OCI-LY1 (cell line): Measurements from ENCODE around the gene NKTR.
A peak's percentile ranks its signal among the peaks of the same experiment; 100 is the strongest.

Experiments used
- H2AFZ ChIP-seq: fragments of 200-600 bp; sonication (generic), shearing (Covaris generic); 2 replicates; pipeline ENCODE4 v1.6.0; 2014; ENCODE audit warnings: antibody characterized with exemption, mild to moderate bottlenecking, low read length
- H3F3A ChIP-seq: fragments of 200-600 bp; sonication (generic), shearing (Covaris generic); 2 replicates; pipeline ENCODE4 v1.6.0; 2014; ENCODE audit warnings: mild to moderate bottlenecking, antibody characterized with exemption, low read length, moderate library complexity; ENCODE audit not compliant: insufficient read depth
- H3K27ac ChIP-seq: fragments of 200-600 bp; sonication (generic); 2 replicates; pipeline ENCODE4 v1.5.1; 2014; ENCODE audit warnings: low read length, mixed run types, mild to moderate bottlenecking, low read depth; ENCODE audit not compliant: poor library complexity, severe bottlenecking
- H3K27me3 ChIP-seq: fragments of 200-600 bp; sonication (generic); 2 replicates; pipeline ENCODE4 v1.6.0; 2014; ENCODE audit warnings: antibody characterized with exemption, mild to moderate bottlenecking, low read length, moderate library complexity; ENCODE audit not compliant: insufficient read depth
- H3K36me3 ChIP-seq: fragments of 200-600 bp; sonication (generic); 2 replicates; pipeline ENCODE4 v1.6.1; 2014; ENCODE audit warnings: mild to moderate bottlenecking, antibody characterized with exemption, low read length, moderate library complexity, mixed read lengths; ENCODE audit not compliant: insufficient read depth
- H3K4me1 ChIP-seq: fragments of 200-600 bp; sonication (generic); 2 replicates; pipeline ENCODE4 v1.5.1; 2014; ENCODE audit warnings: mild to moderate bottlenecking, low read length, moderate library complexity; ENCODE audit not compliant: insufficient read depth, severe bottlenecking
- H3K4me2 ChIP-seq: fragments of 200-600 bp; sonication (generic), shearing (Covaris generic); 2 replicates; pipeline ENCODE4 v1.6.1; 2014; ENCODE audit warnings: low read length
- H3K4me3 ChIP-seq: fragments of 200-600 bp; sonication (generic); 2 replicates; pipeline ENCODE4 v1.5.1; 2014; ENCODE audit warnings: low read length, low read depth, mild to moderate bottlenecking, mixed read lengths; ENCODE audit not compliant: poor library complexity, severe bottlenecking
- H3K79me2 ChIP-seq: fragments of 200-600 bp; shearing (Covaris generic); 2 replicates; pipeline ENCODE4 v1.6.1; 2016; ENCODE audit warnings: mixed run types, low read length, mixed read lengths; ENCODE audit not compliant: insufficient read depth
- H3K9ac ChIP-seq: fragments of 200-600 bp; sonication (generic), shearing (Covaris generic); 2 replicates; pipeline ENCODE4 v1.6.1; 2014; ENCODE audit warnings: mild to moderate bottlenecking, low read length, mixed read lengths
- H3K9me2 ChIP-seq: fragments of 200-600 bp; sonication (generic), shearing (Covaris generic); 2 replicates; pipeline ENCODE4 v1.6.1; 2014; ENCODE audit warnings: low read depth, mild to moderate bottlenecking, low read length, mixed read lengths
- H3K9me3 ChIP-seq: fragments of 200-600 bp; shearing (Covaris generic); 2 replicates; pipeline ENCODE4 v1.6.1; 2014; ENCODE audit warnings: low read length, mixed read lengths
- H4K20me1 ChIP-seq: fragments of 200-600 bp; sonication (generic), shearing (Covaris generic); 2 replicates; pipeline ENCODE4 v1.6.0; 2016; ENCODE audit warnings: mild to moderate bottlenecking, low read length; ENCODE audit not compliant: insufficient read depth
- EZH2 ChIP-seq: fragments of 200-600 bp; sonication (generic), shearing (Covaris generic); IDR thresholded peaks from 2 replicates; pipeline ENCODE4 v1.8.0; 2017; ENCODE audit warnings: borderline replicate concordance, mixed run types, mild to moderate bottlenecking, antibody characterized with exemption, low read length, moderate library complexity, mixed read lengths
- TF ChIP-seq, protein P1 (sequence below): fragments of 200-600 bp; sonication (generic), shearing (Covaris generic); IDR thresholded peaks from 2 replicates; pipeline ENCODE4 v1.5.1; 2017; ENCODE audit warnings: mild to moderate bottlenecking, antibody characterized with exemption, low read length, moderate library complexity, mixed read lengths

NKTR gene

DNA sequence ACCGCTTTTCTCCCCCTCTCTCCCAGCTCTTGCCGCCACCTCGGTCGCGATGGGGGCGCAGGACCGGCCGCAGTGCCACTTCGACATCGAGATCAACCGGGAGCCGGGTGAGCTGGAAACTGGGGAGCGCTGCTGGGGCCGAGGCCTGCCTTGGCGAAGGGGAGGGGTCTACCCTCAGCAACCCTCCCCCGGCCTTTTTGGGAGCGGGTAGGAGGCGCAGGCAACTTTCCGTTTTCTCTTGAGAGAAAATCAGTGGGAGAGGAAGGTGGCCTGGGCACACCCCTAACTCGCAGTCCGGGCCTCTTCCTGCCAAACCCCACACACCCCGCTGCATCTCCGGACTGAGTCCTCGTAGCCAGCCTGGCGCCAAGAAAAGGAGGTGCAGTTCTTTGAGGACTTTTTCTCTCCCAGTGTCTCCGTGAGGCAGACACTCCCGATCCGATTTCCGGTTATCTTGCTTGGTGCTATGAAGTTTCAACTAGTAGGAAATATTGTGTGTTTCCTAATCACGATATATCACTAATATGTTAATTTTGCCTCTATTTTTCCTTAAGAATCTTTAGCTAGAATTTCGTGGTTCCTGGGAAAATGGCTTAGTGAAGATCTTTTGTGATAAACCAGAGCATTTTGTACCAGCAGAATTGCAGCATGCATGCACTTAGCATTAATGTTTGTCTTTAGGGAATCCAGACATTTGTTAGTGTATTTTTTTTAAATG is 631 bp downstream of the NKTR start:
- Histone ChIP-seq H3K4me2 (peak overlapping the region; percentile 79), H3K9me2 (no peaks in the 10 kb centered on the region), H3K9me3 (0 out of 2 replicates have a peak, but pooled peaks cover 3% of the 10 kb centered on the region), H4K20me1 (no peaks in the 10 kb centered on the region), H3K4me3 (peak overlapping the region; percentile 88), H3K4me1 (peaks cover 31% of the 10 kb centered on the region), H3K27me3 (no peaks in the 10 kb centered on the region), H3K9ac (peak overlapping the region; percentile 91), H3K27ac (peak overlapping the region; percentile 98), H2AFZ (no peak overlapping the region), H3K79me2 (peaks cover 53% of the 10 kb centered on the region), H3K36me3 (peaks cover 48% of the 10 kb centered on the region), H3F3A (no peaks in the 10 kb centered on the region)
- no peak for TF ChIP-seq EZH2

DNA sequence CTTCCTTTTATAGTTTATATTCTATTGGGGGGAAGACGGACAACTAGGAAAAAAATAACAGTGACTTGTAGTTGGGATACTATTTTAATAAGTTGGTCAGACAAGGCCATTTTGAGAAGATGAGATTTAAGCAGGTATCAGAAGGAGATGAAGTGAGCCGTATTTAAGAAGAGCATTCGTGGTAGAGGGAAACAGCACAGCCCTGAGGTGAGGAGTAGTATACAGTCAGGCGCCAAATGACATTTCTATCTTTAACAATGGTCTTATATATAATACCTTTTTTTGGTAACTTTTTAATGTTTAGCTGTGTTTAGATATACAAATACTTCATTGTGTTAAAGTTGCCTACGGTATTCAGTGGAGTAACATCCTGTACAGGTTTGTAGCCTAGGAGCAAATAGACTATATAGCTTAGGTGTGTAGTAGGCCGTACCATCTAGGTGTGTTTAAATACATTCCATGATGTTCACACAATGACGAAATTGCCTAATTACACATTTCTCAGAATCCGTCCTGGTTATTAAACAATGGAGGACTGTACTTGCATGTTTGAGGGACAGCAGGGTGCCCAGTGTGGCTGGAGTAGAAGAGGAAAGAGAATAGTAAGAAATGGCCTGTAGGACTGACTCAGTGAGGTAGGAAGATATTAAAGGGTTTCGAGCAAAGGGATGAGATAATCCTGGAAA is 1.6 kb downstream of the NKTR start:
- Histone ChIP-seq H3K27ac (peak overlapping the region; percentile 98), H3K9ac (peak overlapping the region; percentile 91), H4K20me1 (no peaks in the 10 kb centered on the region), H3K4me2 (peak overlapping the region; percentile 79), H3K27me3 (no peaks in the 10 kb centered on the region), H2AFZ (no peak overlapping the region), H3F3A (no peaks in the 10 kb centered on the region), H3K9me3 (0 out of 2 replicates have a peak, but pooled peaks cover 3% of the 10 kb centered on the region), H3K4me3 (peak overlapping the region; percentile 88), H3K4me1 (peaks cover 31% of the 10 kb centered on the region), H3K79me2 (peaks cover 62% of the 10 kb centered on the region), H3K9me2 (no peaks in the 10 kb centered on the region), H3K36me3 (peaks cover 44% of the 10 kb centered on the region)
- no peak for TF ChIP-seq EZH2
- TF ChIP-seq, protein P1, sequence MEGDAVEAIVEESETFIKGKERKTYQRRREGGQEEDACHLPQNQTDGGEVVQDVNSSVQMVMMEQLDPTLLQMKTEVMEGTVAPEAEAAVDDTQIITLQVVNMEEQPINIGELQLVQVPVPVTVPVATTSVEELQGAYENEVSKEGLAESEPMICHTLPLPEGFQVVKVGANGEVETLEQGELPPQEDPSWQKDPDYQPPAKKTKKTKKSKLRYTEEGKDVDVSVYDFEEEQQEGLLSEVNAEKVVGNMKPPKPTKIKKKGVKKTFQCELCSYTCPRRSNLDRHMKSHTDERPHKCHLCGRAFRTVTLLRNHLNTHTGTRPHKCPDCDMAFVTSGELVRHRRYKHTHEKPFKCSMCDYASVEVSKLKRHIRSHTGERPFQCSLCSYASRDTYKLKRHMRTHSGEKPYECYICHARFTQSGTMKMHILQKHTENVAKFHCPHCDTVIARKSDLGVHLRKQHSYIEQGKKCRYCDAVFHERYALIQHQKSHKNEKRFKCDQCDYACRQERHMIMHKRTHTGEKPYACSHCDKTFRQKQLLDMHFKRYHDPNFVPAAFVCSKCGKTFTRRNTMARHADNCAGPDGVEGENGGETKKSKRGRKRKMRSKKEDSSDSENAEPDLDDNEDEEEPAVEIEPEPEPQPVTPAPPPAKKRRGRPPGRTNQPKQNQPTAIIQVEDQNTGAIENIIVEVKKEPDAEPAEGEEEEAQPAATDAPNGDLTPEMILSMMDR = peak; percentile 43; the same call in 1 of the 2 replicates

GRCh38 chr3:42602961-42603360 is 2.5 kb downstream of the NKTR start:
- H3K27me3 ChIP-seq = no peaks in the 10 kb centered on the region
- H3K9ac ChIP-seq = no peak overlapping the region
- H3K79me2 ChIP-seq = peaks cover 71% of the 10 kb centered on the region
- no peak for TF ChIP-seq EZH2
- TF ChIP-seq, protein P1 = no peak
- peaks cover 49% of the 10 kb centered on the region for H3K36me3 ChIP-seq
- no peak overlapping the region for H2AFZ ChIP-seq
- H3K4me2 ChIP-seq = no peak overlapping the region
- H3K4me1 ChIP-seq = peaks cover 31% of the 10 kb centered on the region
- no peaks in the 10 kb centered on the region for H4K20me1 ChIP-seq
- H3K27ac ChIP-seq = no peak overlapping the region
- no peaks in the 10 kb centered on the region for H3K9me2 ChIP-seq
- H3K9me3 ChIP-seq = 0 out of 2 replicates have a peak, but pooled peaks cover 3% of the 10 kb centered on the region
- no peaks in the 10 kb centered on the region for H3F3A ChIP-seq
- H3K4me3 ChIP-seq = no peak overlapping the region
